ENCODE data around the gene CLDN5. TPM values are rescaled to one million over a fixed set of nuclear protein-coding genes. Genes with fewer than 3 reads are reported as not detected.

Gene CLDN5
- total and polyA plus RNA-seq, 7 experiments from 2014 or later = 1.7 to 11.7 (median 4.4) TPM; not detected in 3

DNA sequence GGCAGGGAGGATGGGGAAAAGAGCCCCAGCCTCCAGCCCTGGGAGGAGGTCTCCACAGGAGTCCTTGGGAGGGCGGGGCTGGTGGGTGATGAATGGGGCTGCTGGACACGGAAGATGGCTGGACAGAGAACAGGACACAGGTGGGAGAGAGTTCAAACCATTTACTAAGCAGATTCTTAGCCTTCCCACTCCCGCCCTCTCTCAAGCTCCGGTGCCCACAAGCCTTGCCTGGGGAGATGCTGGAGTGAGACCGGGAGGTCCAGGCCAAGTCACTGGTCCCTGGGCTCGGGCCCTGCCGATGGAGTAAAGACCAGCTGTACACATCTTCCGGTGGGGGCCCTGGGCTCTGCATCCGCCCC is 1.4 kb downstream of the CLDN5 start:
- no peak overlapping the region for H3K4me3 ChIP-seq (ENCODE audit: low read length)
- POLR2A ChIA-PET = no interaction called here
- Mint-ChIP-seq H3K9me3 (no peaks in the 10 kb centered on the region), H3K27me3 (peaks cover 12 to 32% (median 13%) of the 10 kb centered on the region in 5 donors), H3K4me1 (peaks cover 0 to 16% (median 10%) of the 10 kb centered on the region in 7 donors), H3K27ac (peak overlapping the region in 1 of 9 donors; percentile 55), H3K4me3 (peak overlapping the region; percentile 63 to 87 (median 76)), H3K36me3 (peaks cover 0 to 5% (median 0%) of the 10 kb centered on the region in 5 donors)
- ATAC-seq (no peak), DNase-seq (no peak)
- no peaks in the 10 kb centered on the region for H3K4me1 ChIP-seq (ENCODE audit: control insufficient read depth in 2 of 2, insufficient read depth in 2 of 2, low read length in 2 of 2)
- no peaks in the 10 kb centered on the region for H3K27me3 ChIP-seq (ENCODE audit: control insufficient read depth in 2 of 2, insufficient read depth in 2 of 2, low read length in 2 of 2)
- CTCF ChIA-PET = no interaction called here
- intact Hi-C loops (cut with micrococcal nuclease) = no loop called here
- no peak overlapping the region for H3K27ac ChIP-seq (ENCODE audit: low read depth, low read length)
- no peaks in the 10 kb centered on the region for H3K9me3 ChIP-seq (ENCODE audit: control insufficient read depth in 2 of 3, low read length in 3 of 3)
- H3K36me3 ChIP-seq (ENCODE audit: control insufficient read depth in 2 of 3, insufficient read depth in 3 of 3, low read length in 3 of 3) = no peaks in the 10 kb centered on the region

DNA sequence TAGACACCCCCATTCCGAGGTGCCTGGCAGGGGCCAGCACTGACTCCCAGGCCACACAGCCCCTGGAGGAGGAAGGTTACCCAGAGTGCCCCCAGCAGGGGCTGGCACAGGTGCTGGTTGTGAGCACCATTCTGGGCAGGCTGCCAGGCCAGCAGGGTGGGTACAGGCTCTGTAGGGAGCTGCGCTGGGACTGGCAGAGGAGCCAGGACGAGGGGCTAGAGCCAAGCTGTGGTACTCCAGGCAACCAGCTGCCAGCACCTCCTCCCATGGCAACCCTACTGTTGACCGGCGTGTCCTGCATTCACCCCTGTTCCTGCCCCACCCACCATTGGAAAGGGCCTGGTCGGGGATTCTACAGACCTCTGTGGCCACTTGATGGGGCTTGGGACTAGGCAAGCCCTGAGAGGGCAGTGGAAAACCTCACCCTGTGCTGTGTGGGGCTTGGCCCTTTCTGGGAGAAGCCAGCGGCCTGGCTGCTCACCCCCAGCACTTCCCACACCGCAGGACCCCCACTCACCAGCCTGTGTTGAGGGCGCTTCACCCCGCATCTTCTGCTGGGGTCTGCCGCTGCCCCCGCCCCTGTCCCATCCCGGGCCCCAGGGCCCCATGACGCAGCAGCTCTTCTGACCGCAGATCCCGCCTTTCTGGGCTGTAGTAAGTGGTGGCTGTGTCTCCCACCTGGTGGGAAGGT is 1.9 kb downstream of the CLDN5 start:
- peaks cover 0 to 16% (median 10%) of the 10 kb centered on the region in 7 donors for H3K4me1 Mint-ChIP-seq
- POLR2A ChIA-PET = interaction anchor here (0.6 kb wide), 1 partner anchor 377 kb away, joined by 4 read pairs; no protein-coding TSS in a partner anchor
- no peaks in the 10 kb centered on the region for H3K9me3 Mint-ChIP-seq
- no peak overlapping the region for H3K27ac ChIP-seq (ENCODE audit: low read depth, low read length)
- H3K4me3 ChIP-seq (ENCODE audit: low read length) = no peak overlapping the region
- intact Hi-C loops (cut with micrococcal nuclease) = no loop called here
- no peak for ATAC-seq
- peaks cover 0 to 5% (median 0%) of the 10 kb centered on the region in 5 donors for H3K36me3 Mint-ChIP-seq
- CTCF ChIA-PET = no interaction called here
- H3K27ac Mint-ChIP-seq = peak overlapping the region in 2 of 9 donors; percentile 51 to 55
- H3K4me3 Mint-ChIP-seq = peak overlapping the region; percentile 56 to 87 (median 76)
- H3K36me3 ChIP-seq (ENCODE audit: control insufficient read depth in 2 of 3, insufficient read depth in 3 of 3, low read length in 3 of 3) = no peaks in the 10 kb centered on the region
- H3K27me3 ChIP-seq (ENCODE audit: control insufficient read depth in 2 of 2, insufficient read depth in 2 of 2, low read length in 2 of 2) = no peaks in the 10 kb centered on the region
- peaks cover 12 to 32% (median 13%) of the 10 kb centered on the region in 5 donors for H3K27me3 Mint-ChIP-seq
- DNase-seq = no peak
- no peaks in the 10 kb centered on the region for H3K4me1 ChIP-seq (ENCODE audit: control insufficient read depth in 2 of 2, insufficient read depth in 2 of 2, low read length in 2 of 2)
- H3K9me3 ChIP-seq (ENCODE audit: control insufficient read depth in 2 of 3, low read length in 3 of 3) = no peaks in the 10 kb centered on the region

DNA sequence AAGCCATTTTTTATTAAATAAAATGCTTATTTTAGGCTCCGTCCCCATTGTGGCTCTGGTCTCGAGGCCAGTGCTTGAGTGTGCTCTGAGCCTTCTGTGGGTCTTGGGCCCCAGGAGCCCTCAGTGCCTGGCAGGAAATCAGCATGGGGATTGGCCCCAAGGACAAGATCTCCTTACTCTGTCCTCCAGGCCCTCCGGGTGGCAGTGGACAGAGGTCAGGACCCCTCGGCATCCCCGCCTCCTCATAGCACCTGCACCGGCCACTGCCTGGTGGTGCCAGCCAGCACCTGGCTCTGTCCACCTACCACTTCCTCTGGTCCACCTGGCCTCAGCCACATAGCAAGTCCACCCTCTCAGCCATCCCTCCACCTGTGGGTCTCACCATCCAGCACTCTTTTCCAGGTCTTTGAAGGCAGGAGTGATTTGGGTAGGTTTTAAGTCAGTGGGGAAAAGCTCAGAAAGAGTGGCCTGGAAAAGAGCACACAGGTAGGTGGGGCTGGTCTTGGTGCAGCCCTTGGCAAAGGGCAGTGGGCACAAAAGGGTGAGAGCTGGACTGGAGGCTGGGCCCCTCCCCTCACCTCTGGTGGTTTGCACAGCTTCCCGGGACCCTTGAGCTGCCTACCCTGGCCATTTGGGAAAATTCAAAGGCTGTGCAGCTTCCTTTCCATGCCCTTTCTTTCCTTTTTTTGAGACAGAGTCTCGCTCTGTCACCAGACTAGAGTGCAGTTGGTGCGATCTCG is 3.5 kb downstream of the CLDN5 start:
- Histone ChIP-seq H3K27ac (ENCODE audit: low read depth, low read length) (no peak overlapping the region), H3K4me1 (ENCODE audit: control insufficient read depth in 2 of 2, insufficient read depth in 2 of 2, low read length in 2 of 2) (no peaks in the 10 kb centered on the region), H3K36me3 (ENCODE audit: control insufficient read depth in 2 of 3, insufficient read depth in 3 of 3, low read length in 3 of 3) (no peaks in the 10 kb centered on the region), H3K9me3 (ENCODE audit: control insufficient read depth in 2 of 3, low read length in 3 of 3) (no peaks in the 10 kb centered on the region), H3K4me3 (ENCODE audit: low read length) (no peak overlapping the region), H3K27me3 (ENCODE audit: control insufficient read depth in 2 of 2, insufficient read depth in 2 of 2, low read length in 2 of 2) (no peaks in the 10 kb centered on the region)
- H3K4me3 Mint-ChIP-seq = no peak overlapping the region
- no peaks in the 10 kb centered on the region for H3K9me3 Mint-ChIP-seq
- intact Hi-C loops (cut with micrococcal nuclease) = no loop called here
- ChIA-PET POLR2A (no interaction called here), CTCF (no interaction called here)
- H3K27me3 Mint-ChIP-seq = peaks cover 6 to 23% (median 8%) of the 10 kb centered on the region in 5 donors
- peaks cover 0 to 16% (median 10%) of the 10 kb centered on the region in 7 donors for H3K4me1 Mint-ChIP-seq
- DNase-seq = no peak
- H3K36me3 Mint-ChIP-seq = peaks cover 0 to 4% (median 0%) of the 10 kb centered on the region in 5 donors
- no peak for ATAC-seq
- H3K27ac Mint-ChIP-seq = peak overlapping the region in 1 of 9 donors; percentile 44

DNA sequence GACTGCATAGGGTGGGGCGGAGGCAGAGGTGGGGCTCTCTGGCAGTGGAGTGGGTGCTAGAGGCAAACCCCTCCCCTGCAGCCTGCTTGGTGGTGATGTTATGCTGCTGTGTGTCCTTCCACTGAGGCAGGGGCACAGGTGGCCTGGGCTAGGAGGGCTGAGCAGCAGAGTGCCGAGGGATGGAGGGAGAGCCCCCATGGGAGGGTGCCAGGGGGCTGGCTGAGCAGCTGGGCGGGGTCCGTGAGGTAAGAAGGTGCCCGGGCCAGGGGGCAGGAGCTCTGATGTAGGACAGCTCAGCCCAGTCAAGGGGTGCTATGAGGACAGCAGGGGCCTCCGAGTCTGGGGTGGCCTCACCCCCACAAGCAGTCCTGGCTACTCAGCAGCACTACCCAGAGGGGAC is 4.2 kb downstream of the CLDN5 start:
- H3K4me1 ChIP-seq (ENCODE audit: control insufficient read depth in 2 of 2, insufficient read depth in 2 of 2, low read length in 2 of 2) = no peaks in the 10 kb centered on the region
- DNase-seq (no peak), ATAC-seq (no peak)
- H3K4me3 ChIP-seq (ENCODE audit: low read length) = no peak overlapping the region
- POLR2A ChIA-PET = no interaction called here
- Mint-ChIP-seq H3K27ac (no peak overlapping the region), H3K4me3 (no peak overlapping the region), H3K4me1 (peaks cover 0 to 21% (median 9%) of the 10 kb centered on the region in 7 donors), H3K27me3 (peaks cover 4 to 17% (median 5%) of the 10 kb centered on the region in 5 donors), H3K36me3 (peaks cover 0 to 9% (median 0%) of the 10 kb centered on the region in 5 donors), H3K9me3 (no peaks in the 10 kb centered on the region)
- intact Hi-C loops (cut with micrococcal nuclease) = no loop called here
- H3K27ac ChIP-seq (ENCODE audit: low read depth, low read length) = no peak overlapping the region
- CTCF ChIA-PET = no interaction called here
- no peaks in the 10 kb centered on the region for H3K36me3 ChIP-seq (ENCODE audit: control insufficient read depth in 2 of 3, insufficient read depth in 3 of 3, low read length in 3 of 3)
- H3K27me3 ChIP-seq (ENCODE audit: control insufficient read depth in 2 of 2, insufficient read depth in 2 of 2, low read length in 2 of 2) = no peaks in the 10 kb centered on the region
- no peaks in the 10 kb centered on the region for H3K9me3 ChIP-seq (ENCODE audit: control insufficient read depth in 2 of 3, low read length in 3 of 3)

DNA sequence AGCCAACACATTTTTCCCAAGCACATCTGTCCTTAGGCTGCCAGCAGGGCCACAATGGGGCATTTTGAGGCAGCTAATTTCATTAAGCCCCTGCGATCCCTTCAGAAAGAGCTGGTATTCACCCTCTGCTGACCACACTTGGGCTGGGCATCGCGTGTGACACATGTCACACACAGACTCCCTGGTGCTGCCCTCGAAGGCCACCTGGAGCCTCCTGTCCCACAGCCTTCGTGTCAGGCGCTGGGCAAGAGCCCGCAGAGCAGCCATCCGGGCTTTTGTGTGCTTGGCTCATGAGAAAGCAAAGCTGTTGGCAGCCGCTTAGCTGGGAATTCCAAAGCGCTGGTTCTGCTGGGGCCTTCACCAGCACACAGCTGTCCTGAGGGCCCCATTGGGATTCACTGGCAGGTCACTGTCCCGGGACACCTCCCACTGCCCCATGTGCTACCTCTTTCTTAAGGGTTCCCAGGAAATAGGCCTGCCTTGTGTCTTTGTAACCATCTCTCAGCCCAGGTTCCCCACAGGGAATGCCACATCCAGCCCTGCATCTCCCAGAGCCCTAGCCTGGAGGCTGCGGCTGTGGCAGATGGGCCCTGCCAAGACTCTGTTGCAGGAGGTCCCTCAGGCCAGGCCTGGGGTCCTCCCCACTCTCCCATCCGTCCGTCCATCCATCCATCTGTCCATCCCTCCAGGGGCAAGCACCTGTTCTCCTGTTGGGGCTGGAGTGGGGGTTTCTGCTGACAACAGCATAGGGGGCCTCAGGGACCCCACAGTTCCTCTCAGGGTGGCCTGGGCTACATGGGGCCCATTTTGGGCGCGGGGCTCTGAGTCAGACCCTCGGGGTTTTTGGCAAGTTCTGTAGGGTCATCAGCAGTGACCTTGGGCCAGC is 4.9 kb downstream of the CLDN5 start:
- H3K27ac ChIP-seq (ENCODE audit: low read depth, low read length) = no peak overlapping the region
- Mint-ChIP-seq H3K27me3 (peaks cover 0 to 13% (median 0%) of the 10 kb centered on the region in 5 donors), H3K9me3 (no peaks in the 10 kb centered on the region), H3K4me3 (no peak overlapping the region), H3K4me1 (peaks cover 4 to 23% (median 8%) of the 10 kb centered on the region in 7 donors), H3K27ac (no peak overlapping the region), H3K36me3 (peaks cover 0 to 14% (median 0%) of the 10 kb centered on the region in 5 donors)
- no peaks in the 10 kb centered on the region for H3K36me3 ChIP-seq (ENCODE audit: control insufficient read depth in 2 of 3, insufficient read depth in 3 of 3, low read length in 3 of 3)
- no peaks in the 10 kb centered on the region for H3K9me3 ChIP-seq (ENCODE audit: control insufficient read depth in 2 of 3, low read length in 3 of 3)
- no peaks in the 10 kb centered on the region for H3K4me1 ChIP-seq (ENCODE audit: control insufficient read depth in 2 of 2, insufficient read depth in 2 of 2, low read length in 2 of 2)
- ChIA-PET POLR2A (no interaction called here), CTCF (no interaction called here)
- ATAC-seq (no peak), DNase-seq (no peak)
- no peak overlapping the region for H3K4me3 ChIP-seq (ENCODE audit: low read length)
- no peaks in the 10 kb centered on the region for H3K27me3 ChIP-seq (ENCODE audit: control insufficient read depth in 2 of 2, insufficient read depth in 2 of 2, low read length in 2 of 2)
- intact Hi-C loops (cut with micrococcal nuclease) = no loop called here

DNA sequence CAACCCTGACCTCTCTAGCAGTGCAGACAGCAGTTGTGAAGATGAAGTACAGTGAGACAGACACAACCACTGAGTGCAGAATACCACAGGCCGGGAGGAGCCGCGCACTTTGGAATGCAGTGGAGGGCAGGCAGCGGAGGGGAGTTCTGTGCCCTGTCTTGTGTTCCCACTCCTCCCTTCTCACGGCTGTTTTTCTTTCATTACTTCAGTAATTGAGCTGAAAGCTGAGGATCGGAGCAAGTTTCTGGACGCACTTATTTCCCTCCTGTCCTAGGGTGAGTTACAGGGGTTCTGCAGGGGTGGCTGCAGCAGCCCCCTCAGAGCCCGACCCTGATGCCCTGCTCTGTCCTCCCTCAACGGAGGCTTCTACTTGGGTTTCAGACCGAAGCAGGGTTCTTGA is 5.6 kb downstream of the CLDN5 start:
- intact Hi-C loops (cut with micrococcal nuclease) = no loop called here
- no peak overlapping the region for H3K4me3 ChIP-seq (ENCODE audit: low read length)
- Mint-ChIP-seq H3K36me3 (peaks cover 0 to 19% (median 5%) of the 10 kb centered on the region in 5 donors), H3K27me3 (peaks cover 0 to 9% (median 0%) of the 10 kb centered on the region in 5 donors), H3K4me1 (peaks cover 4 to 19% (median 12%) of the 10 kb centered on the region in 7 donors), H3K27ac (no peak overlapping the region), H3K4me3 (peak overlapping the region in 1 of 10 donors; percentile 38), H3K9me3 (peaks cover 0 to 5% (median 4%) of the 10 kb centered on the region in 11 donors)
- no peaks in the 10 kb centered on the region for H3K9me3 ChIP-seq (ENCODE audit: control insufficient read depth in 2 of 3, low read length in 3 of 3)
- H3K36me3 ChIP-seq (ENCODE audit: control insufficient read depth in 2 of 3, insufficient read depth in 3 of 3, low read length in 3 of 3) = no peaks in the 10 kb centered on the region
- H3K4me1 ChIP-seq (ENCODE audit: control insufficient read depth in 2 of 2, insufficient read depth in 2 of 2, low read length in 2 of 2) = no peaks in the 10 kb centered on the region
- DNase-seq (no peak), ATAC-seq (no peak)
- H3K27ac ChIP-seq (ENCODE audit: low read depth, low read length) = no peak overlapping the region
- ChIA-PET POLR2A (no interaction called here), CTCF (no interaction called here)
- no peaks in the 10 kb centered on the region for H3K27me3 ChIP-seq (ENCODE audit: control insufficient read depth in 2 of 2, insufficient read depth in 2 of 2, low read length in 2 of 2)
